GM23248 (cell line): Measurements from ENCODE around the gene PCBP3. TPM values are rescaled to one million over a fixed set of nuclear protein-coding genes. Genes with fewer than 3 reads are reported as not detected.

ENCODE experiments used
- DNase-seq: peaks from one replicate; pipeline ENCODE4 v3.0.0-alpha.2; 2015
- H2AFZ ChIP-seq: fragments of 200-600 bp; sonication (generic); 2 replicates; pipeline ENCODE4 v1.6.1; 2016; ENCODE audit warnings: antibody characterized with exemption
- H3F3A ChIP-seq: fragments of 200-600 bp; sonication (generic); 2 replicates; pipeline ENCODE4 v1.6.1; 2016; ENCODE audit warnings: mild to moderate bottlenecking, antibody characterized with exemption, mixed run types; ENCODE audit not compliant: insufficient read depth
- H3K27ac ChIP-seq: fragments of 200-600 bp; sonication (generic); 2 replicates; pipeline ENCODE4 v1.5.1; 2016; ENCODE audit warnings: mild to moderate bottlenecking
- H3K27me3 ChIP-seq: fragments of 200-600 bp; sonication (generic); replicated peaks from 2 replicates; pipeline ENCODE4 v1.6.1; 2016; ENCODE audit warnings: mild to moderate bottlenecking; ENCODE audit not compliant: insufficient read depth
- H3K36me3 ChIP-seq: fragments of 200-600 bp; sonication (generic); 2 replicates; pipeline ENCODE4 v1.6.1; 2016; ENCODE audit warnings: low read depth, mild to moderate bottlenecking
- H3K4me1 ChIP-seq: fragments of 200-600 bp; sonication (generic); 2 replicates; pipeline ENCODE4 v1.6.1; 2016; ENCODE audit warnings: mild to moderate bottlenecking; ENCODE audit not compliant: insufficient read depth
- H3K4me2 ChIP-seq: fragments of 200-600 bp; sonication (generic); one replicate; pipeline ENCODE4 v1.6.1; 2016; ENCODE audit warnings: mild to moderate bottlenecking; ENCODE audit not compliant: unreplicated experiment
- H3K4me3 ChIP-seq: fragments of 200-600 bp; sonication (generic); 2 replicates; pipeline ENCODE4 v1.5.1; 2016; ENCODE audit warnings: mild to moderate bottlenecking
- H3K79me2 ChIP-seq: fragments of 200-600 bp; sonication (generic); 2 replicates; pipeline ENCODE4 v1.6.1; 2016; ENCODE audit warnings: mild to moderate bottlenecking; ENCODE audit not compliant: insufficient read depth
- H3K9ac ChIP-seq: fragments of 200-600 bp; sonication (generic); 2 replicates; pipeline ENCODE4 v1.6.1; 2016; ENCODE audit warnings: mild to moderate bottlenecking
- H3K9me2 ChIP-seq: fragments of 200-600 bp; sonication (generic); 2 replicates; pipeline ENCODE4 v1.6.1; 2016; ENCODE audit warnings: mixed run types, mild to moderate bottlenecking, moderate library complexity; ENCODE audit not compliant: insufficient read depth
- H3K9me3 ChIP-seq: fragments of 200-600 bp; sonication (generic); one replicate; pipeline ENCODE4 v1.6.1; 2017; ENCODE audit warnings: low read depth
- H4K20me1 ChIP-seq: fragments of 200-600 bp; sonication (generic); 2 replicates; pipeline ENCODE4 v1.6.0; 2016; ENCODE audit not compliant: insufficient read depth
- EZH2 ChIP-seq: fragments of 200-600 bp; sonication (generic); IDR thresholded peaks from 2 replicates; pipeline ENCODE4 v1.6.1; 2018; ENCODE audit warnings: antibody characterized with exemption, mild to moderate bottlenecking; ENCODE audit not compliant: insufficient read depth, poor library complexity, severe bottlenecking
- EZH2phosphoT487 ChIP-seq: fragments of 200-600 bp; sonication (generic); IDR thresholded peaks from 2 replicates; pipeline ENCODE4 v1.6.1; 2018; ENCODE audit warnings: antibody characterized with exemption, moderate library complexity, mild to moderate bottlenecking, low read depth; ENCODE audit not compliant: insufficient read depth
- WGBS, 2 experiments: methylation state at CpG; one replicate each; pipeline ENCODE4 v1.1.6; 2015 to 2017; ENCODE audit warnings: low lambda C conversion rate in 2 of 2, low coverage in 1 of 2; ENCODE audit errors: missing lambda C conversion rate in 2 of 2; 5-methylcytosine and 5-hydroxymethylcytosine counted together
- in situ Hi-C: fragments of 300-500 bp; cut with MboI; formaldehyde crosslinking; loops from 2 replicates; pipeline ENCODE4 v1.15.0; 2020
- polyA plus RNA-seq: library from polyadenylated mRNA; unstranded; fragments of >200 nt; fragmentation: Nextera tagmentation; extraction: Ambion mirVana; gene quantifications from 2 replicates; pipeline ENCODE4 v1.2.1, GENCODE V29; 2016
- total RNA-seq: library from RNA; depleted of rRNA; stranded (reverse); fragments of >200 nt; shearing (Covaris generic); gene quantifications from 2 replicates; pipeline ENCODE4 v1.2.3, GENCODE V29; 2014

The PCBP3 gene
- total and polyA plus RNA-seq, 2 experiments from 2014 or later, result 0.32 to 1.3 TPM

GRCh38 chr21:45821315-45821962 lies 177.9 kb downstream of the PCBP3 start:
- H3K9ac ChIP-seq, result no peak overlapping the region
- H3K4me3 ChIP-seq, result no peak overlapping the region
- in situ Hi-C loops, result loop anchor here (10.0 kb wide), 2 partner anchors 103 to 257 kb away; no protein-coding TSS in a partner anchor
- no peak overlapping the region for H3K4me2 ChIP-seq
- H3K9me2 ChIP-seq, result no peaks in the 10 kb centered on the region
- H4K20me1 ChIP-seq, result no peaks in the 10 kb centered on the region
- WGBS, 2 experiments, result 75 to 77% methylated on average over 14 to 16 of the region's 16 CpGs
- no peak overlapping the region for H3K27ac ChIP-seq
- H2AFZ ChIP-seq, result no peak overlapping the region
- H3K27me3 ChIP-seq, result peaks cover 5% of the 10 kb centered on the region; the same call in 1 of the 2 replicates
- no peaks in the 10 kb centered on the region for H3K36me3 ChIP-seq
- TF ChIP-seq EZH2phosphoT487 (no peak), EZH2 (no peak)
- no peak for DNase-seq
- H3K79me2 ChIP-seq, result no peaks in the 10 kb centered on the region
- H3K9me3 ChIP-seq, result no peaks in the 10 kb centered on the region
- H3K4me1 ChIP-seq, result peaks cover 15% of the 10 kb centered on the region
- H3F3A ChIP-seq, result peaks cover 13% of the 10 kb centered on the region

GRCh38 chr21:45821998-45822397 lies 178.5 kb downstream of the PCBP3 start:
- Histone ChIP-seq H3F3A (peaks cover 13% of the 10 kb centered on the region), H3K9me2 (no peaks in the 10 kb centered on the region), H3K79me2 (no peaks in the 10 kb centered on the region), H2AFZ (no peak overlapping the region), H3K9me3 (no peaks in the 10 kb centered on the region), H3K27me3 (peaks cover 5% of the 10 kb centered on the region; the same call in 1 of the 2 replicates), H3K36me3 (no peaks in the 10 kb centered on the region), H3K4me2 (no peak overlapping the region), H4K20me1 (no peaks in the 10 kb centered on the region), H3K4me3 (no peak overlapping the region), H3K4me1 (peaks cover 15% of the 10 kb centered on the region), H3K27ac (no peak overlapping the region), H3K9ac (no peak overlapping the region)
- no peak for DNase-seq
- TF ChIP-seq EZH2phosphoT487, result no peak
- no peak for TF ChIP-seq EZH2
- in situ Hi-C loops, result loop anchor here (10.0 kb wide), 2 partner anchors 103 to 257 kb away; no protein-coding TSS in a partner anchor
- 78 to 79% methylated on average over 9 of the region's 9 CpGs for WGBS, 2 experiments

- Histone ChIP-seq H3K27me3 (peaks cover 10% of the 10 kb centered on the region; the same call in 1 of the 2 replicates), H3K4me3 (no peak overlapping the region), H3K9me2 (no peaks in the 10 kb centered on the region), H4K20me1 (no peaks in the 10 kb centered on the region), H3F3A (peaks cover 13% of the 10 kb centered on the region), H3K79me2 (no peaks in the 10 kb centered on the region), H2AFZ (no peak overlapping the region), H3K4me1 (peaks cover 15% of the 10 kb centered on the region), H3K9me3 (no peaks in the 10 kb centered on the region), H3K27ac (no peak overlapping the region), H3K9ac (no peak overlapping the region), H3K4me2 (no peak overlapping the region), H3K36me3 (no peaks in the 10 kb centered on the region)
- no peak for DNase-seq
- 70 to 72% methylated on average over 9 of the region's 9 CpGs for WGBS, 2 experiments
- in situ Hi-C loops, result loop anchor here (10.0 kb wide), 2 partner anchors 102 to 258 kb away; no protein-coding TSS in a partner anchor
- no peak for TF ChIP-seq EZH2
- TF ChIP-seq EZH2phosphoT487, result no peak
Observed at GRCh38 chr21:45822429-45823099, 179.0 kb downstream of the PCBP3 start.

- H3K9me3 ChIP-seq, result no peaks in the 10 kb centered on the region
- H2AFZ ChIP-seq, result no peak overlapping the region
- H3K4me3 ChIP-seq, result no peak overlapping the region
- 74% methylated on average over 16 of the region's 16 CpGs for WGBS, 2 experiments
- no peak for DNase-seq
- H3K27me3 ChIP-seq, result peaks cover 10% of the 10 kb centered on the region; the same call in 1 of the 2 replicates
- H3K4me1 ChIP-seq, result peaks cover 13% of the 10 kb centered on the region
- no peak overlapping the region for H3K27ac ChIP-seq
- H3K9ac ChIP-seq, result no peak overlapping the region
- no peaks in the 10 kb centered on the region for H3K79me2 ChIP-seq
- no peaks in the 10 kb centered on the region for H3K9me2 ChIP-seq
- TF ChIP-seq EZH2 (no peak), EZH2phosphoT487 (no peak)
- no peaks in the 10 kb centered on the region for H3K36me3 ChIP-seq
- peaks cover 13% of the 10 kb centered on the region for H3F3A ChIP-seq
- in situ Hi-C loops, result loop anchor here (10.0 kb wide), 2 partner anchors 102 to 258 kb away; no protein-coding TSS in a partner anchor
- no peaks in the 10 kb centered on the region for H4K20me1 ChIP-seq
- no peak overlapping the region for H3K4me2 ChIP-seq
Observed at GRCh38 chr21:45823100-45823681, 179.7 kb downstream of the PCBP3 start.
